Ovary (tissue), 9 donors: ENCODE measurements around the gene PRRT1. TPM values are rescaled to one million over a fixed set of nuclear protein-coding genes. Genes with fewer than 3 reads are reported as not detected.

ENCODE experiments used
- DNase-seq, 5 donors: peaks; one replicate each; pipeline ENCODE4 v3.0.0-alpha.2; 2019 to 2020
- H3K27ac ChIP-seq, 2 donors: fragments of 200-600 bp; one replicate each; pipeline versions ENCODE4 v1.5.1 to v1.8.0; 2019 to 2022
- H3K27me3 ChIP-seq: fragments of 200-600 bp; one replicate; pipeline ENCODE4 v1.8.0; 2022
- H3K36me3 ChIP-seq: fragments of 200-600 bp; sonication (generic); one replicate; pipeline ENCODE4 v1.5.1; 2019
- H3K4me1 ChIP-seq: one replicate; pipeline ENCODE4 v1.8.1; 2013; ENCODE audit warnings: mild to moderate bottlenecking, moderate library complexity; ENCODE audit not compliant: insufficient read depth
- H3K4me3 ChIP-seq: fragments of 200-600 bp; sonication (generic); one replicate; pipeline ENCODE4 v1.5.1; 2017
- H3K9me3 ChIP-seq, 2 donors: fragments of 200-600 bp in 1 of 2; sonication (generic) in 1 of 2; one replicate each; pipeline versions ENCODE4 v1.5.1 to v1.8.1; 2013 to 2019; ENCODE audit warnings: mild to moderate bottlenecking in 1 of 2, moderate library complexity in 1 of 2
- CTCF ChIP-seq, 3 donors: fragments of 450-650 bp in 2 of 3; fragments of 200-600 bp in 1 of 3; IDR thresholded peaks; one replicate each; pipeline versions ENCODE4 v1.5.1 to v1.8.0; 2016 to 2022; ENCODE audit warnings: antibody characterized with exemption in 3 of 3, mild to moderate bottlenecking in 1 of 3
- EP300 ChIP-seq: sonication (generic); formaldehyde crosslinking; IDR thresholded peaks from one replicate; pipeline ENCODE4 v1.6.1; 2017; ENCODE audit warnings: antibody characterized with exemption
- POLR2A ChIP-seq: fragments of 450-650 bp; IDR thresholded peaks from one replicate; pipeline ENCODE4 v1.6.1; 2017; ENCODE audit warnings: antibody characterized with exemption, mild to moderate bottlenecking, moderate library complexity
- WGBS, 3 donors: extraction: QIAGEN DNeasy Blood & Tissue Kit in 1 of 3; methylation state at CpG; one replicate each; pipeline versions ENCODE4 v1.1.5 to v1.1.7; 2013 to 2017; 5-methylcytosine and 5-hydroxymethylcytosine counted together
- intact Hi-C, 4 donors: fragments of 100-400 bp; cut with DNase I; formaldehyde crosslinking; loops; one replicate each; pipeline versions ENCODE4 v1.11.0 to v1.15.1; 2022 to 2023
- polyA plus RNA-seq, 2 donors: library from polyadenylated mRNA; stranded (reverse); fragments of 200-250 nt in 1 of 2; fragments of 350-450 nt in 1 of 2; fragmentation: Illumina TruSeq in 1 of 2; extraction: RNeasy Lipid Tissue Mini Kit (QIAGEN cat#74804) in 1 of 2; gene quantifications; one replicate each; pipeline ENCODE4 v1.2.3, GENCODE V29; 2013 to 2014
- total RNA-seq, 7 donors: library from RNA; depleted of rRNA in 2 of 7; stranded (reverse); fragments of >200 nt in 2 of 7; fragmentation: NEBNext Ultra II Directional in 3 of 7; extraction: Animal tissue kit (Norgen Biotek cat#: 25700) in 3 of 7; gene quantifications; one replicate each; pipeline versions ENCODE4 v1.1.0 to v1.2.4, GENCODE V29; 2016 to 2023
- donor health status: DM: no; HTN: no; CAD: no; lungs with moderate emphysema.
- donor health status: DM: no; HTN: no; CAD: no.
- donor health status: Bipolar disorder and iron deficiency.
- donor health status: DM: yes; HTN: yes; CAD: no.
- donor health status: DM: no; HTN: no; CAD: no.
- donor health status: DM: yes; HTN: yes; CAD: no.

The PRRT1 gene
- total and polyA plus RNA-seq, 9 donors, result 2.4 to 44.1 (median 27.7) TPM

DNA sequence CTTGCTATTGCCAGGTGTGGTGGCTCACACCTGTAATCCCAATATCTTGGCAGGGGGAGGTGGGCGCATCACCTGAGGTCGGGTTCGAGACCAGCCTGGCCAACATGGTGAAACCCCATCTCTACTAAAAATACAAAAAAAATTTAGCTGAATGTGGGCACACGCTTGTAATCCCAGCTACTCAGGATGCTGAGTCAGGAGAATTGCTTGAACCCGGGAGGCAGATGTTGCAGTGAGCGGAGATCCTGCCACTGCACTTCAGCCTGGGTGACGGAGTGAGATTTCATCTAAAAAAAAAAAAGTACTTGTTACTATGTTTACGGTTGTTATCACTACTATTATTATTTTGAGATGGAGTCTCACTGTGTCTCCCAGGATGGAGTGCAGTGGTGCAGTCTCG is 5.2 kb upstream of the PRRT1 start:
- intact Hi-C loops, result loop anchor here in 1 of 4 donors (10.0 kb wide), 1 partner anchor 72 kb away; no protein-coding TSS in a partner anchor
- H3K27me3 ChIP-seq, result no peaks in the 10 kb centered on the region
- no peak overlapping the region for H3K27ac ChIP-seq
- peaks cover 9% of the 10 kb centered on the region for H3K4me1 ChIP-seq
- WGBS, 3 donors, result 78 to 87% (median 79%) methylated on average over 9 of the region's 9 CpGs
- no peaks in the 10 kb centered on the region for H3K36me3 ChIP-seq
- TF ChIP-seq EP300 (no peak), CTCF (IDR thresholded peaks at IDR 0.05) (no peak)
- H3K9me3 ChIP-seq, result no peaks in the 10 kb centered on the region
- no peak for DNase-seq
- no peak overlapping the region for H3K4me3 ChIP-seq

- peak overlapping the region; percentile 51 for H3K4me3 ChIP-seq
- no peaks in the 10 kb centered on the region for H3K36me3 ChIP-seq
- peaks cover 9% of the 10 kb centered on the region for H3K4me1 ChIP-seq
- H3K27ac ChIP-seq, result peak overlapping the region; percentile 90 to 94
- 1 to 5% (median 2%) methylated on average over 33 to 34 of the region's 34 CpGs for WGBS, 3 donors
- peak; percentile 76 to 84 (median 82) for DNase-seq
- no peaks in the 10 kb centered on the region for H3K27me3 ChIP-seq
- no peaks in the 10 kb centered on the region for H3K9me3 ChIP-seq
- intact Hi-C loops, result loop anchor here in 3 of 4 donors (2.0 to 10.0 kb wide), 3 partner anchors 36 to 70 kb away; no protein-coding TSS in a partner anchor
- no peak for TF ChIP-seq EP300
- peak in 2 of 3 donors; percentile 86 to 87 for TF ChIP-seq CTCF (IDR thresholded peaks at IDR 0.05)
These were observed 2.9 kb upstream of the PRRT1 start for GRCh38 chr6:32154514-32155161.

GRCh38 chr6:32153564-32154513 is 2.1 kb upstream of the PRRT1 start, which contains the start of gene PPT2:
PPT2 (plus strand) TSS chr6:32154141; CDS start chr6:32154595, 454 bp downstream.
- no peaks in the 10 kb centered on the region for H3K27me3 ChIP-seq
- 0 to 1% (median 1%) methylated on average over 51 to 52 of the region's 52 CpGs for WGBS, 3 donors
- TF ChIP-seq POLR2A (peak; percentile 71), EP300 (peak; percentile 16), CTCF (IDR thresholded peaks at IDR 0.05) (peak in 2 of 3 donors; percentile 39 to 46)
- no peaks in the 10 kb centered on the region for H3K36me3 ChIP-seq
- peak within 1 kb of the TSS; percentile 90 to 94 for H3K27ac ChIP-seq
- intact Hi-C loops, result loop anchor here in 3 of 4 donors (2.0 to 10.0 kb wide), 3 partner anchors 35 to 69 kb away; no protein-coding TSS in a partner anchor
- no peaks in the 10 kb centered on the region for H3K9me3 ChIP-seq
- H3K4me1 ChIP-seq, result peaks cover 9% of the 10 kb centered on the region
- H3K4me3 ChIP-seq, result peak within 1 kb of the TSS; percentile 51
- peak; percentile 94 to 97 (median 95) for DNase-seq
